Measurements from ENCODE around the gene GPR31.

- no peak for TF ChIP-seq EP300 (IDR thresholded peaks at IDR 0.05)
- TF ChIP-seq TP53 (CRISPR knock-in tag; IDR thresholded peaks at IDR 0.05) = no peak
- TF ChIP-seq KDM5A (IDR thresholded peaks at IDR 0.05) = no peak
Measured at GRCh38 chr6:167157863-167158262, at the start of gene GPR31.

All from A549 (cell line).